ENCODE measurements around the gene ARHGAP4.
A peak's percentile ranks its signal among the peaks of the same experiment; 100 is the strongest.

ARHGAP4 gene

DNA sequence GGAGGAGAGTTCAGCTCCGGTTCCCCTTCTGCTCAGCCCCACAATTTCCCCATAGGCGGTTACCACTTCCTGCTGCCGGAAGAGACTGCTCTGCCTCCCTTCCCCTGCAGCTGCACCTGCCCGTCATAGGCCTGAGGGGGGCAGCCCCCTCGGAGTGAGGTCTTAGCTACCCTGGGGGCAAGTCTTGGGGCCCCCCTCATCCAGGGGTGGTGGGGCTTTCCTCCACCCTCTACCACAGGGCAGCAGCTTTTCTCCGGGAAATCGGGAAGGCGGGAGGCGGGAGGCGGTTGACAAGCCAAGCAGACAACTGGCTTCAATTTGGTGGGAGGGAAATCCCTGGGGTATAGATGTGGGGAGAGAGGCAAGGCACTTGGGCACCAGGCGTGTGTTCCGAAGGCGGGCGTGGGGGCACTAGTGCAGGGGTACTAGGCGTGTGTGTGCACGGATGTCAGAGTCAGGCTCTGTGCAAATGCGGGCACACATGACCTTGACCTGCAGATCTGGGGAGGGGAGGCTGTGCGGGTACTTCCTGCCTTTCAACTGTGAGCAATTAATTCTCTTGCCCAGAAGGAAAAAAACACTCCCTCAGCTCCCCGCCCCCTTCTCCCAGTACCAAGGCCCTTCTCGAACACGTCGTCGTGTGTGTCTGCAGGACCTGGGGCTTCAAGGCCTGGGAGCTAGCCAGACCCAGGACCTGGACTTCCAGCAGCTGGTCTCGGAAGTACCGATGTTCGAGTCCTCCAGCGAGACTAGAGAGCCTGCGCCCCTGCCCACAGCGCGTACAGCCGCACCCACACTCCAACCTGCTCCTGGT lies 1.0 kb upstream of the ARHGAP4 start:
- peak; percentile 41 for DNase-seq (ENCODE audit: low read depth)

DNA sequence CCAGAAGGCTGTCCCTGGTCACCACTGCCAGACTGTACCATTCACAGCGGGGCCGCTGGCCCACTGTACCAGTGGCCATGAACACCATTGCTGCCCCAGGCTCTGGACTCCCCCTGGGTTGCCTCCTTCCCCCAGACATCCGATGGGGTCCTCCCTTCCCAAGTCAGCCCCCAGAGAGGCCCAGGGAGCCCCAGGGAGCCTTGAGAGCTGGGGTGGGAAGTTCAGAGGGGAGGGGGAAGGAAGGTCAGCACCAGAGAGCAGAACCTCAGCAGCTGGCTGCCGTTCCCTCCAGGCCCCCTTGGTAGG lies 441 bp upstream of the ARHGAP4 start:
- DNase-seq (ENCODE audit: low read depth), result no peak

DNA sequence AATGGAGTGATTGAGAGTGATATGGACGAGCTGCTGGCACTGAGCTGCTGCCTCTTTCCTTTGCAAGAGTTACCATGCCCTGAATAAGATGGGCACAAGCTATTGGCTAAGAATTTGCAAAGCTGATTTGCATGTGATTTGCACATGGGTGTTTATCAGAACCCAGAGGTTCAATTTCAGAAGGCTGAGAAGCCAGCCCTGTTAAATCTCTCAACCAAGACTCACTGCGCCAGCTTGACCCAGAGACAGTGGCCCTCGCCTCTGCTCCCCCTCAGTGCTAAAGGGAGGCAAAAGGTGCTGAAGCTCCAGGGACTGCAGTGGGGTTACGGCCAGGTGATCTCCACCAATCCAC lies 701 bp downstream of the ARHGAP4 start:
- DNase-seq (ENCODE audit: low read depth), result no peak

DNA sequence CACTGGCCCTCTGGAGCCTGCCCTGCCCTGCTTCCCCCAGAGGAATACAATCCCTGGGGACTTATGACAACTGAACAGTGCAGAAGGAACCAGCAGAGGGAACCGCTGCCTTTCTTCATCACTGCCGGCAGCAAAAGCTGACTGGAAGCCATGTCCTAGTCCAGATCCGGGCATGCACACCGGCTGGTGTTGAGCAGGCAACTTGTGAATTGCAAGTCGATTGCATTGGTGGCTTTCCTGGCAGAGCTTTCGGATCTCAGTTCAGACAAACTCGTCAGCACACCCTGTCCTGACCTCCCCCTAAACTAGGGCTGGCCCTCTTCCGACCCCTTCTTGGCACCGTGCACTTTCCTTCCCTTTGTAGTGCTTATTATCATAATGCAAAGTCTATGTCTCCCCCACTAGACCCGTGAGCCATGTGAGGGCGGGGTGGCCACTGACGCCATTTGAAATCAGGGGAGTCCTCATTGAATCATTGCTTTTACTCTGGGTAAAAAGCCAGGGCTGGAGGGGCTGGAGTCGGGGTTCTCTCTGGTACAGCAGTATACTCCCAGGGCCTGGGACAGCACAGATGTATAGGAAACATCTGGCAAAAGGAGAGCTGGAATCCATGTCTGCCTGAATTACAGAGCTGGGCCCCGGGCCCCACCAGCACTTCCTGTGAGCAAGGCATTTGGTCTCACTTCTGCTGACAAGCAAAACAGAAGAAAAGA lies 1.8 kb downstream of the ARHGAP4 start:
- DNase-seq (ENCODE audit: low read depth), result no peak

DNA sequence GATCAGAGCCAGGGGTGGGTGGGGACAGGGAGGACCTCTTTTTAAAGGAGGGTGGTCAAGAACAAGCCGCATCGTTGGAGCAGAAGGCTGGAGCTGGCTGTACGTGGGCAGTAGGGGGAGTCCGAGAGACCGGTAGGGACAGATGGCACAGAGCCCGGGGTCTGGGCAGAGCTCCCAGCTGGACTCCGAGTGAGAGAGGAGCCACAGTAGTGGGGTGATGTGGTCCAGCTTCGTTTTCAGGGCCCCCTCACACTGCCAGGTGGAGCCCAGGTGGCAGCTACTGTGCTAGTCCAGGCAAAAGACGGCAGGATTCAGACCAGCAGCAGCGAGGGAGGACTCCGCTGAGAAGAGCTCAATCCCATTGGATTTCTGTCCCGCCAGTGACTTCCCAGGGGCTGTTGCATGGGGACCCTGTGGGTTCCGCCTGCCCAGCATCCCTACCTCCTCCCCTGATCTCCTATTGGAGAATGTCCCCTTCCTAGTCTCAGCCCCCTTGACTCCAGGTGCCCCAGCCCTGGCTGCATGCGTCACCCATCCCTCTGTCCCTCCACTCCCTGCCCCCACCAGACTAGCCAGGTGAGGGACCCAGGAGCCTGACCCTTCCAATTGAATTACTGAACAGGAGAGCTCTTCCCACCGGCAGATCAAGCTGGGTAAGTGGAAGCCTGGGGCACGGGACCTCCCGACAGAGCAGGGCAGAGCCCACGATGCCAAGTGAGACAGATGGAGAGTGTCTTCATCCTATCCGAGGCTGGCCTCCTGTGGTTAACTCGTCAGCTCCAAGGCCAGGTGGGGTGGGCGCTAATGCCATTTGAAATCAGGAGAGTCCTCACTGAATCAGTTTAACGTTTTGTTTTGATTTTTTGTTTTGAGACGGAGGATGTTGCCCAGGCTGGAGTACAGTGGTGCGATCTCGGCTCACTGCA lies 2.9 kb downstream of the ARHGAP4 start:
- no peak for DNase-seq (ENCODE audit: low read depth)

DNA sequence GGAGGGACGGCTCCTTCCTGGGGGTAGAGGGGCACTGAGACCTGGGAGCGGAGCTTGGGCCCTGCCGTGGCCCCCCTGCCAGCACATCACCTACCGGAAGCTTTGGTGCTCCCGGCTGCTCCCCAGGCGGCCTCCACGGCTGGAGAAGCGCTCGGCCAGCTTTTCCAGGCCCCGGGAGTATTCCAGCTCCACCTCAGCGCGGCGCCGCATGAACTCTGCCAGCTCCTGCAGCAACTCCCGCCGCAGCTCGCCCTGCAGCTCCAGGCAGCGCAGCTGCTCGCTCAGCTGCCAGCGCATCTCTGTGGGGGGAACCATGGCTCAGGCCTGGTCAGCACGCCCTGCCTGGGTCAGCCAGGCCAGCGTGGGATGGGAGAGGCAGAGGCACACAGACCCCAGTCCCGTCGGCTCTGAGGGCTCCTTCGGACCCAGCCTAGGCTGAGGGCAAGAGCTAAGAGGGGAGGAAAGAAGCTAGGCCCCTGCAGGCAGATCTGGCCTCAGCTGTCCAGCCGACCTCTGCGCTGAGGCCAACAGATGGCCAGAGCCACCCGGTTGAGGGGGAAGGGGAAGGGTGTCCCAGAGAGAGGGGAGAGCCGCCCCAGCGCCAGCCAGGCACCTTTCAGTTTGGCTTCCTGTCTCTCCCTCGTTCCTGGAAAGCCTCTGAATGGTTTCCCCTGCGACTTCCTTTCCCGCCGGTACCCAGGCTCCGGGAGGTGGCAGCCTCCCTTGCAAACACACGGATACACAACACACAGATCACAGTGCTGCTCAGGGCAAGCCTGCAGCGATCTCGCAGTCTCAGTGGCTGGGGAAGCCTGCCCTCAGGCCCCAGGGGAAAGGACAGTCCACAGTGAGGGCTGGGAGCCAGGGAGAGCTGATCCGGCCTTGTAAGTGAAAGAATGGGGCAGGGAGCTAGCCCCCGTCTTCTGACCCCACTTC lies 4.3 kb downstream of the ARHGAP4 start:
- DNase-seq (ENCODE audit: low read depth), result no peak

DNA sequence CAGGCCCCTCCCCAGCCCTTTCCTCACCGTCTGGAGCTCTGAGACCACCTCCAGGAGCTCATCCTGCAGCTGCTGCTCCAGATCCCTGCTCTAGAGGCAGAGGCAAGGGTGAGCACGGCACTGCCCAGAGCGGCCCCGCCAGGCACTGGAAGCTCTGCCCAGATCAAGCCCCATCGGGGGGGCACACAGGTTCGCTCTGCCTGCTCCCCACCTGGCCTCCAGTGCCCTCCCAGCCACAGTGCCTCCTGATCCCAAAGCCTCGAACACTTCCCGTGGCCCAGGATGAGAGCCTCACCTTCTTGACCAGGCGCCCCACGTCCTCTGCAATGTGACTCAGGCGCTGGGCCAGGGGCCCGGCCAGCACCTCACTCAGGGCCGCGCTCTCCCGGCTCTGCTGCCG lies 5.0 kb downstream of the ARHGAP4 start:
- DNase-seq (ENCODE audit: low read depth), result no peak

DNA sequence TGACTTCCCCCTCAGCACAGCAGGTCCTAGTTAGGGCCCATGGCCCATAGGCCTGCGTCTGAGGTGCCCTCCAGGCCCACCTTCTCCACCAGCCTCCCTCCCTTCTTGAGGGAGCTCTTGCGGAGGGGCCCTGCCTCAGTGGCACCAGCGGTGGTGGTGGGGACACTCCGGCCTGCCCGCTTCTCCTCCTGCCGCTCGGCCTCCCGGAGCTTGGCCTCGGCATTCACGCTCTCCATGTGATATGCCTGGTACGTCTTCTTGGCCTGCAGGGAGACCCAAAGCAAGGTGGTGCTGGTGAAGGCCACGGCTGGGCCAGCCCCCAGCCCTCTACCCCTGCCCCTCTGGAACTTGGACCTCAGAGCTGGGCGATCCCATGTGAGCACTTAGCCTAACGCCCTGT lies 5.5 kb downstream of the ARHGAP4 start:
- no peak for DNase-seq (ENCODE audit: low read depth)

DNA sequence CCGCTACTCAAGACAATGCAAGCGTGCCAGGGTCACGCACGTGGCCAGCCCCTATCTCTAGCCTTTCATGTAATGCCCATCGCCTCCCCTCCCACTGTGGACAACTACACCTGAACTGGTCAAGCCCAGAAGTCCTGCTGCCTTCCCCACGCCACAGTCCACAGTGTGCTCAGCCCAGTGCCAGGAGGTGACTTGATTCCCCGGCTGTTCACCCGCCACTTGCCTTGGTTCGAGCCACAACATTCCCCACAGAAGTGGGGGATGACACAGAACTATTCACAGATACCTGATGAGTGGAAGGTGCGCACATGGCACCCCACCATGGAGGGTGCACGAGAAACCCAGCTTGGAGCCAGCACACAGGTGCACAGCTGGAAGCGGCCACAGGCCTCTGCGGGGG lies 6.8 kb downstream of the ARHGAP4 start:
- no peak for DNase-seq (ENCODE audit: low read depth)

DNA sequence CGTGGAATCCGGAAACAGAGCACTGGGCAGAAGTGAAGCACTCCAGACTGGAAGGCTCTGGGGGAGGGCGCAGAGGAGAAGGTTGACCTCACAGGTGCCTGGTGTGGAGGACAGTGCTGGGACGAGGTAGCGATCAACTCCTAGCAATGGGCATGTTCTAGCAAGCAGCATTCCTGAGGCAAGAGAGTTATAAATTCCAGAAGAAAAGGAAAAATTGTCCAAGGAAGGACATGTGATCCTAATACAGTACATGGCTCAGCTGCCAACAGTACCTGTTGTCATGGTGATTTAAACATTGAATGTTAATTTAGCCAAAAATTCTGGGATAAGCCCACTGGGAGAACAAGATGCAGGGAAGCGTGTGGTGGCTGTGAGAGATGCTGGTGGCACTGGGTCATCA lies 8.2 kb downstream of the ARHGAP4 start:
- no peak for DNase-seq (ENCODE audit: low read depth)

DNA sequence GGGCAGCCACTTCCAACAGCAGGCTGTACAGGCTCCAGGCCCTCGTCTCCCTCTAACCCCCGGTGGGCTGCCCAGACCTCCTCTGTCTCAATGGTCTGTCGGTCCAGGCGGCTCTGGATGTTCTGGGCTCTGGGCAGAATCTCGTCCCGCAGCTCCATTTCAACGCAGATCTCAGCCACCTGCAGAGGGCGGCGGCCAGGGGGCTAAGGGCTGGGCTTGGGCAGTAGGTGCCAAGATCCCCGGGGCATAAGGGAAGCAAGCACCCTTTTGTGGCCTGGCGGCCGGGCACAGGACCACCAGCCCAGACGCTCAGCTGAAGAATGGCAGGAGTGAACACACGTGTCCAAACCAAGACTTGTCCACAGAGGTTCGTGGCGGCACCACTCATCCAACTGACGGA lies 12.4 kb downstream of the ARHGAP4 start:
- DNase-seq (ENCODE audit: low read depth), result no peak

DNA sequence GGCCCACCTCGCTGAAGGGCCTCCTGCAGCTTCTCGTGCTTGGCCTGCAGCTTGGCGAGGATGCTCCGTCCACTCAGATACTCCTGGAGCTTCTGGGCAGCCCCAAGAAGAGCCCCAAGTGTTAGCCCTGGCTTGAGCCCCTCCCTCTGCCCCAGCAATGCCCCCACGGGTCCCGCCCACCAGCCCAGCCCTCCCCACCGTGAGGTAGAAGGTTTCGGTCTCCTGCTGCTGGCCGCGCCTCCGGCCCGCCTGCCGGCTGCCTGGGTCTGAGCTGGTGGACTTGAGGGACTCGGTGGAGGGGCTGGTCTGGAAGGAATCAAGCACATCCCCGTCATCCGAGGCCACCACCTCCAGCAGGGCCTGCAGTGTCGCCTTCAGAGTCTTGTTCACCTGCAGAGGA lies 12.9 kb downstream of the ARHGAP4 start:
- no peak for DNase-seq (ENCODE audit: low read depth)

DNA sequence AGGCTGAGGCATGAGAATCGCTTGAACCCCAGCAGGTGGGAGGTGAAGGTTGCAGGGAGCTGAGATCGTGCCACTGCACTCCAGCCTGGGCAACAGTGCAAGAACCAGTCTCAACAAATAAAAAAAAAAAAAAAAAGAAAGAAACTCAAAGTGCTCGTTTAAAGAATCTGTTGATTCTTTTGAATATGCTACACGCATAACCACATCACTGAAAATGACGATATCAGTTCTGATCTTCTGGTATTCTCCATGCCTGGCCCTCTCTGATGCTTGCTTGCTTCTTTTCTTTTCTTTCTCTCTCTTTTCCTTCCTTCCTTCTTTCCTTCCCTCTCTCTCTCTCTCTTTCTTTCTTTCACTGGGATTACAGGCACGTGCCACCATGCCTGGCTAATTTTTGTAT lies 14.3 kb downstream of the ARHGAP4 start:
- DNase-seq (ENCODE audit: low read depth), result no peak

DNA sequence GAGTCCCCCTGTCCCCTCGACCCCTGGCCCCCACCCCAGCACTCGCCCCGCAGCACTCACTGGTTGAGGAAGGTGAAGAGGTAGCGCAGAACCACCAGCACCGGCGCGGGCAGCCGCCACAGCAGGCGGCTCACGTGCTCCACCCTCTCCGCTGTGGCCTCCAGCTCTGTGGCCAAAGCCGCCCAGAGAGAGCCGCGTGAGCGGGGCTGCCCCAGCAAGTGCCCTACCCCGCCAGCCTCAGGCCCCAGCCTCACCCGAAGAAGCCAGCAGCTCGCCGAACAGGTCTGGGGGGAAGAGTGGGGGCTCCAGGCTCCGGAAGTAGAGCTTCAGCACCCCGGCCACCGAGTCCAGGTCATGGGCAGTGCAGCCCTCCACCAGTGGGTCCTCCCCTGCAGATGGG lies 15.6 kb downstream of the ARHGAP4 start:
- no peak for DNase-seq (ENCODE audit: low read depth)

DNA sequence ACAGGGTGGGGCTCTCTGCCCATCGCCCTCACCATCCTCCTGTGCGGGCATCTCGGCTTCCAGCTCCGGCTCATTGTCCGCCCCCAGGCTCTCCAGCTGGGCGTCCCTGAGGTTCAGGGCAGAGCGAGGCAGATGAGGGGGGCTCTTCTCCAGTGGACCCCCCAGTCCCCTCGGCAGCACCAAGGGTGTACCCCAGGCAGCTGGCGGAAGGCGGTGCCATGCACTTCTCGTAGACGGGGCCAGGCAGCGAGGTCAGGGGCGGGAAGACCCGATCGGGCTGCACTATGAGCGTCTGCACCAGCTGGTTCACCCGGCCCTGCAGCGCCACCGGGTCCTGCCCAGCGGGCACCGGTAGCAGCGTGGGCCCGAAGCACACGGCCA lies 16.1 kb downstream of the ARHGAP4 start:
- DNase-seq (ENCODE audit: low read depth), result no peak

DNA sequence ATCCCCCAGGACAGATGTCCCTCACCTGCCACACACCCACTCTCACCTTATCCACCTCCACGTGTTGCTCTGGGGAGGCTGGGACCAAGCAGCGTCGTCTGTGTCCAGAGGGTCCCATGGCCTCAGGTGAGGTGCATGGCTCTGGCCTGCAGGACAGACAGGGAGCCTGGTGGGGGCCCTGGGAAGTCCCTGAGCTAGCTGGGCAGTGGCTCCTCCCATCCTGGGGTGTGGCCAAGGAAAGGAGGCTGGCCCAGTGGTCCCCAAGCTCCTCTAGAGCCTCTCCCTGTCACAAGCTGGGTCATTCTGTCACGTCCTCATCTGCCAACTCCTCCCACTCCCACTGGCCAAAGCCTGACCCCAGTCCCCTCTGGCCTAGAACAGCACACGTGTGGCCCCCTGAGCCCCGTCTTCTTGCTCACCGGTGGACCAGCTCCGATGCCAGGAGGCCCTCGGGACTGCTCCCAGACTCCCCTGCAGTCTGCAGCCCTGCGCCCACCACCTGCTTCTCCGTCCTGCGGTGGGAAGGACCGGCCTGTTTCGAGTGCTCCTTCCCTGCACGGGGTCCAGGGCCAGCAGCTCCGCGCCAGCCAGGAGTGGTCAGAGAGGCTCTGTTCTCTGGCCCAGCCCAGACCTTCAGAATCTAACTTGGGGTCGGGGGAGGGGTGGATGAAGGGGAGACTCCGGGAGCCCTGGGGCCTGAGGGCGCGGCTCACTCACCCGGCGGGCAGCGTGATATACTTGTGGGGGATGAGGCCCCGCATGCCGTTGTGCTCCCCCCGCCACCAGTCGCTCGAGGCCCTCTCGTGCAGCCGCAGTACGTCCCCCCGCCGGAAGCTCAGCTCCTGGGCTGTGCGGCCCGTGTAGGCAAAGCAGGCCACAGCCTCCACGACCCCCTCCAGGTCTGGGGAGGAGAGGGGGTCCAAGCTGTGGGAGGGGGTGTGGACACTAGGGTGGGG lies 16.8 kb downstream of the ARHGAP4 start:
- DNase-seq (ENCODE audit: low read depth), result no peak

DNA sequence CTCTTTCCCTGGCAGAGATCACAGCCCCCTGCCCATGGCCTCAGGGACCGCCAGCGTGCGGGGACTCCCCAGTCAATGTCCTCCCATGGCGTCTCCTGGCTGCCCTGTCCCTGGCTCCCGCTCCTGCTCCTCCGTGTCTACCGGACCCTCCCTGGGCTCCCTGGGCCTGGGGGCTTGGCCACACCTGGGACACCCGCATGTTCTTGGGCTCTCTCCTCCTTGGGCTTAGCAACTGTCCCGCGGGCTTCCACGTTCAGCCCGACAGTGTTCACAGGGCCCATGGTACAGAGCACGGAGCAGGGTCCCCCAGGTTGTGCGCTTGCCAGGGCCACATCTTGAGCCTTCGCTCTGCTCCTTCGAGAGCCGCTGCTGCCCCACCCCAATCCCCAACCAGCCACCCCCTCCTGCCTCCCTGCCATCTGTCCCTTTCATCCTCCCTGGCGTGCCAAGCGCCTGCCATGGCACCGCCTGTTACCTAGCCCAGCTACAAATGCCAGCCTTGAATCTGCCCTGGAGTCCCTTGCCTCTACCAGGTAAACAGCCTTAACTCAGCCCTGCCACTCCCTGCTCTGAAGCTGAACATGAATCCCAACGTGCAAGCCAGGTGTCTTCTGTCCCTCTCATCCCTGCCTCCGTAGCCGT lies 17.7 kb downstream of the ARHGAP4 start:
- no peak for DNase-seq (ENCODE audit: low read depth)

DNA sequence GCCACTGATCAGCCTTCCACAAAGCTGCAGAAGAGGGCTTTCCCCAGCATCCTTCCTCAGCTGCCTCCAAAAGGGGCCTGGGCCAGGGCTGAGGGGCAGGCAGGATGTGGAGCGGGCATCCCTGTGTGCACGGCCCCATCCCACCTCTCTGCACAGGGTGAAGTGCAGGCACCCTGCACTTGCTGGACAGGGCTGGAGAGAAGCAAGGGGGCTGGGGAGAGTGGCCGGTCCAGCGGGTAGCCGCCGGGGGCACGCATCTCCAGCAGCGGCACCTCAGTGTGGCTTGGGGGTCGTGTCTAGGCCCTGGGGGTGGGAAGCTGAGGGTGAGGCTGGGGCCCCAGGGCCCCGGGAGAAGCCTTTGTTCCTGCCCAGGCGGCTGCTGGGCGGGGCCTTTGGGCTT lies 18.6 kb downstream of the ARHGAP4 start:
- DNase-seq (ENCODE audit: low read depth), result no peak

DNA sequence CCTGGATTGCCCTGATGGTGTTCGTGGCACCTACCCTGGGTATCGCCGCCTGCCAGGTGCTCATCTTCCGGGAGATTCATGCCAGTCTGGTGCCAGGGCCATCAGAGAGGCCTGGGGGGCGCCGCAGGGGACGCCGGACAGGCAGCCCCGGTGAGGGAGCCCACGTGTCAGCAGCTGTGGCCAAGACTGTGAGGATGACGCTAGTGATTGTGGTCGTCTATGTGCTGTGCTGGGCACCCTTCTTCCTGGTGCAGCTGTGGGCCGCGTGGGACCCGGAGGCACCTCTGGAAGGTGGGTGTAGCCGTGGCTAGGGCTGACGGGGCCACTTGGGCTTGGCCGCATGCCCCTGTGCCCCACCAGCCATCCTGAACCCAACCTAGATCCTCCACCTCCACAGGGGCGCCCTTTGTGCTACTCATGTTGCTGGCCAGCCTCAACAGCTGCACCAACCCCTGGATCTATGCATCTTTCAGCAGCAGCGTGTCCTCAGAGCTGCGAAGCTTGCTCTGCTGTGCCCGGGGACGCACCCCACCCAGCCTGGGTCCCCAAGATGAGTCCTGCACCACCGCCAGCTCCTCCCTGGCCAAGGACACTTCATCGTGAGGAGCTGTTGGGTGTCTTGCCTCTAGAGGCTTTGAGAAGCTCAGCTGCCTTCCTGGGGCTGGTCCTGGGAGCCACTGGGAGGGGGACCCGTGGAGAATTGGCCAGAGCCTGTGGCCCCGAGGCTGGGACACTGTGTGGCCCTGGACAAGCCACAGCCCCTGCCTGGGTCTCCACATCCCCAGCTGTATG lies 19.7 kb downstream of the ARHGAP4 start:
- DNase-seq (ENCODE audit: low read depth), result no peak
